ENCODE results near the gene SMCHD1.

- TF ChIP-seq CTCF (IDR thresholded peaks at IDR 0.05): no peak
- no peak for TF ChIP-seq POLR2A (IDR thresholded peaks at IDR 0.05)
Observed at GRCh38 chr18:2794159-2794558, 138.6 kb downstream of the SMCHD1 start.

Data from uterus (tissue), 2 donors.